Myometrial cell (primary cell): Measurements from ENCODE around the gene DHRS9. TPM values are rescaled to one million over a fixed set of nuclear protein-coding genes. Genes with fewer than 3 reads are reported as not detected.

ENCODE experiments used
- total RNA-seq: library from RNA; depleted of rRNA; stranded (reverse); fragments of >200 nt; gene quantifications from 2 replicates; pipeline ENCODE4 v1.2.3, GENCODE V29; 2015

Gene DHRS9
- total RNA-seq, result 2.0 TPM in 1 of 2 replicates, not detected in the other

DNA sequence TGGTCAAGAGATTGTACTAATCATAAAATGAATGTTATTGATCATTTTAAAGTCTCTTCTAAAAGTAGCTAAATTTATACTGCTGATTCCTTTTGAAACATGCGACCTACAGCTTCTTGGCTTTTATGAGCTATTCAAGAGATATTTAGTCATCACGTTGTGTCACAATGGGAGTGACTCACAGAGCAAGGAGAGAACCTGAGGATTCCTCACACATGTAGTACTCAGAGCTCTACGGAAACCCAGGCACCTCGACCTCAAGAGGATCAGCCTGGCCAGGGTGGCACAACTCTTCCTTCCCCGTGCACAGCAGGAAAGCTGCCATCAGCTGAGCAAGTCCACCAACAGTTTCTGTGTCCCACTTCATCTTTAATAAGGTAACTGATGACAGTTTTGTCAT is at the start of gene DHRS9:
Gene DHRS9 (plus strand): TSS at position 223 of the 400 bp plus-strand sequence. CDS start 12,019 bp downstream, outside the sequence.

DNA sequence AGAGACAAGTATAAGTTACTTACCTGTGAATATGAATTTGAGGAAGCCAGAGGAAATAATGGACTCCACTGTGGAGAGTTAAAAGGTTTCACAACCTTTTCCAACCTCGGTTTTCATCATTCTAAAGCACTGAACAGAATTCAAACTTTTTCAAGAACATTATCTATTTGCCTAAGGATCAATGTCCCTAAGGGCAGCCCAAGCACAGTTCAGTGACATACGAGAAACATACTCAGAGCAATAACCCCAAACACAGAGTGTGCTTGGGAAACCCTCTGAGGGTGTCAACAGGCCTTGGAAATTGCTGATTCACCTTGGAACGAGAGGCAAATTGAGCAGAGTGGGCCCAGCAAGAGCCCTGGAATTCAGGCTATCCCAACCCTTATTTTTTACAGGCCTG is 38.2 kb upstream of the DHRS9 start, which contains the start of gene ABCB11:
Gene ABCB11 (minus strand): TSS at position 123 of the 400 bp plus-strand sequence. CDS start 13,199 bp downstream, outside the sequence.

Other genes starting within 250 kb of the DHRS9 start
- 11.8 and 14.7 TPM in 2 replicates for gene SPC25, start 179.1 kb upstream of the DHRS9 start, total RNA-seq
- gene G6PC2, start 168.3 kb upstream of the DHRS9 start, total RNA-seq, result not detected in 2 replicates
- not detected in 2 replicates for gene ABCB11, start 38.2 kb upstream of the DHRS9 start, total RNA-seq